Activated effector memory CD4-positive, alpha-beta T cell treated with Interleukin-2 at 50 U/mL for 16 hours (primary cell): Measurements from ENCODE around the gene GUCY1B1.

Source experiments
- DNase-seq: peaks from one replicate; pipeline ENCODE4 v3.0.0-alpha.2; 2020

Gene GUCY1B1

GRCh38 chr4:155758481-155759371 is at the start of gene GUCY1B1:
GUCY1B1 (plus strand) TSS chr4:155759021; CDS start chr4:155759141, 120 bp downstream.
- DNase-seq: peak; percentile 6

- no peak for DNase-seq
These were observed 48.9 kb upstream of the GUCY1B1 start for GRCh38 chr4:155709918-155710317.

GRCh38 chr4:155711556-155711955 is 47.3 kb upstream of the GUCY1B1 start:
- DNase-seq: no peak

GRCh38 chr4:155712846-155713245 is 46.0 kb upstream of the GUCY1B1 start:
- DNase-seq: no peak

- DNase-seq: no peak
These were observed 44.9 kb upstream of the GUCY1B1 start for GRCh38 chr4:155713911-155714310.

GRCh38 chr4:155722336-155722735 is 36.5 kb upstream of the GUCY1B1 start:
- no peak for DNase-seq

- DNase-seq: no peak
These were observed 35.9 kb upstream of the GUCY1B1 start for GRCh38 chr4:155722816-155723499.

GRCh38 chr4:155724731-155725130 is 34.1 kb upstream of the GUCY1B1 start:
- DNase-seq: no peak

GRCh38 chr4:155734065-155734464 is 24.8 kb upstream of the GUCY1B1 start:
- no peak for DNase-seq

GRCh38 chr4:155734951-155735350 is 23.9 kb upstream of the GUCY1B1 start:
- DNase-seq: no peak

- no peak for DNase-seq
These were observed 23.3 kb upstream of the GUCY1B1 start for GRCh38 chr4:155735496-155735895.

- no peak for DNase-seq
These were observed 20.3 kb upstream of the GUCY1B1 start for GRCh38 chr4:155738548-155738947.

GRCh38 chr4:155741546-155741945 is 17.3 kb upstream of the GUCY1B1 start:
- no peak for DNase-seq

GRCh38 chr4:155742310-155743015 is 16.4 kb upstream of the GUCY1B1 start:
- DNase-seq: no peak

- DNase-seq: no peak
These were observed 12.8 kb upstream of the GUCY1B1 start for GRCh38 chr4:155745984-155746383.

- DNase-seq: no peak
These were observed 10.8 kb upstream of the GUCY1B1 start for GRCh38 chr4:155748039-155748438.

- DNase-seq: no peak
These were observed 9.8 kb upstream of the GUCY1B1 start for GRCh38 chr4:155749041-155749440.

- DNase-seq: no peak
These were observed 7.3 kb upstream of the GUCY1B1 start for GRCh38 chr4:155751569-155751968.

GRCh38 chr4:155757745-155758265 is 1.0 kb upstream of the GUCY1B1 start:
- no peak for DNase-seq

- no peak for DNase-seq
These were observed 791 bp downstream of the GUCY1B1 start for GRCh38 chr4:155759372-155760252.

- DNase-seq: no peak
These were observed 2.2 kb downstream of the GUCY1B1 start for GRCh38 chr4:155761047-155761446.

- DNase-seq: no peak
These were observed 3.1 kb downstream of the GUCY1B1 start for GRCh38 chr4:155761916-155762315.
